ENCODE results near the gene TOMM20. TPM values are rescaled to one million over a fixed set of nuclear protein-coding genes. Genes with fewer than 3 reads are reported as not detected.

The TOMM20 gene
- total and polyA plus RNA-seq, 2 donors (not counting 1 experiment from before 2014, with no cell fraction given) = 85.5 to 111 TPM

GRCh38 chr1:235147269-235147668 lies 18.6 kb upstream of the TOMM20 start:
- Histone ChIP-seq H3K27ac (ENCODE audit: insufficient read depth, low read length) (no peak overlapping the region), H3K4me3 (replicated peaks in 1 of 4; ENCODE audit: control extremely low read depth in 1 of 4, insufficient read depth in 1 of 4, low read depth in 3 of 4, low read length in 4 of 4) (no peak overlapping the region), H3K36me3 (ENCODE audit: control insufficient read depth, insufficient read depth, low read length) (peaks cover 16% of the 10 kb centered on the region), H3K79me2 (ENCODE audit: control insufficient read depth, insufficient read depth, low read length) (no peaks in the 10 kb centered on the region), H2AFZ (ENCODE audit: low read length) (no peak overlapping the region), H3K27me3 (ENCODE audit: control insufficient read depth, insufficient read depth, low read length) (no peaks in the 10 kb centered on the region), H3K9me3 (ENCODE audit: control insufficient read depth, insufficient read depth, low read depth, low read length) (no peaks in the 10 kb centered on the region), H3K4me2 (ENCODE audit: extremely low read depth, insufficient read depth, low read length) (no peak overlapping the region), H4K20me1 (ENCODE audit: control insufficient read depth, extremely low read depth, insufficient read depth, low read length) (no peaks in the 10 kb centered on the region), H3K4me1 (ENCODE audit: control insufficient read depth, extremely low read depth, insufficient read depth, low read length) (no peaks in the 10 kb centered on the region), H3K9ac (ENCODE audit: insufficient read depth, low read length) (no peak overlapping the region)
- TF ChIP-seq CTCF (conservative IDR thresholded peaks at IDR 0.05 in 1 of 2, IDR thresholded peaks at IDR 0.05 in 1 of 2; ENCODE audit: low read depth in 1 of 2, low read length in 2 of 2) (no peak), EZH2 (IDR thresholded peaks at IDR 0.05; ENCODE audit: low read length, missing control alignments) (no peak)
- no peak for DNase-seq (ENCODE audit: low read depth in 2 of 2)

- H3K27me3 ChIP-seq (ENCODE audit: control insufficient read depth, insufficient read depth, low read length) = no peaks in the 10 kb centered on the region
- H3K9ac ChIP-seq (ENCODE audit: insufficient read depth, low read length) = no peak overlapping the region
- no peak overlapping the region for H2AFZ ChIP-seq (ENCODE audit: low read length)
- no peaks in the 10 kb centered on the region for H3K79me2 ChIP-seq (ENCODE audit: control insufficient read depth, insufficient read depth, low read length)
- no peak overlapping the region for H3K4me2 ChIP-seq (ENCODE audit: extremely low read depth, insufficient read depth, low read length)
- H3K4me3 ChIP-seq (replicated peaks in 1 of 4; ENCODE audit: control extremely low read depth in 1 of 4, insufficient read depth in 1 of 4, low read depth in 3 of 4, low read length in 4 of 4) = no peak overlapping the region
- DNase-seq (ENCODE audit: low read depth in 2 of 2) = no peak
- H3K36me3 ChIP-seq (ENCODE audit: control insufficient read depth, insufficient read depth, low read length) = peaks cover 9% of the 10 kb centered on the region
- no peaks in the 10 kb centered on the region for H3K9me3 ChIP-seq (ENCODE audit: control insufficient read depth, insufficient read depth, low read depth, low read length)
- H3K4me1 ChIP-seq (ENCODE audit: control insufficient read depth, extremely low read depth, insufficient read depth, low read length) = no peaks in the 10 kb centered on the region
- no peaks in the 10 kb centered on the region for H4K20me1 ChIP-seq (ENCODE audit: control insufficient read depth, extremely low read depth, insufficient read depth, low read length)
- no peak overlapping the region for H3K27ac ChIP-seq (ENCODE audit: insufficient read depth, low read length)
- TF ChIP-seq CTCF (conservative IDR thresholded peaks at IDR 0.05 in 1 of 2, IDR thresholded peaks at IDR 0.05 in 1 of 2; ENCODE audit: low read depth in 1 of 2, low read length in 2 of 2) (no peak), EZH2 (IDR thresholded peaks at IDR 0.05; ENCODE audit: low read length, missing control alignments) (no peak)
Observed at GRCh38 chr1:235145639-235146038, 17.0 kb upstream of the TOMM20 start.

GRCh38 chr1:235142991-235143390 lies 14.4 kb upstream of the TOMM20 start:
- peaks cover 14% of the 10 kb centered on the region for H3K36me3 ChIP-seq (ENCODE audit: control insufficient read depth, insufficient read depth, low read length)
- no peak for DNase-seq (ENCODE audit: low read depth in 2 of 2)
- H3K27me3 ChIP-seq (ENCODE audit: control insufficient read depth, insufficient read depth, low read length) = no peaks in the 10 kb centered on the region

More at GRCh38 chr1:235142991-235143390, 14.4 kb upstream of the TOMM20 start:
- Histone ChIP-seq H3K4me3 (replicated peaks in 1 of 4; ENCODE audit: control extremely low read depth in 1 of 4, insufficient read depth in 1 of 4, low read depth in 3 of 4, low read length in 4 of 4) (no peak overlapping the region), H3K27ac (ENCODE audit: insufficient read depth, low read length) (no peak overlapping the region), H4K20me1 (ENCODE audit: control insufficient read depth, extremely low read depth, insufficient read depth, low read length) (no peaks in the 10 kb centered on the region), H3K4me1 (ENCODE audit: control insufficient read depth, extremely low read depth, insufficient read depth, low read length) (no peaks in the 10 kb centered on the region), H3K4me2 (ENCODE audit: extremely low read depth, insufficient read depth, low read length) (no peak overlapping the region), H2AFZ (ENCODE audit: low read length) (no peak overlapping the region), H3K79me2 (ENCODE audit: control insufficient read depth, insufficient read depth, low read length) (no peaks in the 10 kb centered on the region), H3K9ac (ENCODE audit: insufficient read depth, low read length) (no peak overlapping the region), H3K9me3 (ENCODE audit: control insufficient read depth, insufficient read depth, low read depth, low read length) (no peaks in the 10 kb centered on the region)
- TF ChIP-seq EZH2 (IDR thresholded peaks at IDR 0.05; ENCODE audit: low read length, missing control alignments) (no peak), CTCF (conservative IDR thresholded peaks at IDR 0.05 in 1 of 2, IDR thresholded peaks at IDR 0.05 in 1 of 2; ENCODE audit: low read depth in 1 of 2, low read length in 2 of 2) (no peak)
